ENCODE measurements around the gene PCDHA9.
"Not testable (repeated sequence)": the region's sequence is repeated elsewhere in the genome, so short reads cannot be mapped to it uniquely, and the experiment has no call there.

Gene PCDHA9, protein sequence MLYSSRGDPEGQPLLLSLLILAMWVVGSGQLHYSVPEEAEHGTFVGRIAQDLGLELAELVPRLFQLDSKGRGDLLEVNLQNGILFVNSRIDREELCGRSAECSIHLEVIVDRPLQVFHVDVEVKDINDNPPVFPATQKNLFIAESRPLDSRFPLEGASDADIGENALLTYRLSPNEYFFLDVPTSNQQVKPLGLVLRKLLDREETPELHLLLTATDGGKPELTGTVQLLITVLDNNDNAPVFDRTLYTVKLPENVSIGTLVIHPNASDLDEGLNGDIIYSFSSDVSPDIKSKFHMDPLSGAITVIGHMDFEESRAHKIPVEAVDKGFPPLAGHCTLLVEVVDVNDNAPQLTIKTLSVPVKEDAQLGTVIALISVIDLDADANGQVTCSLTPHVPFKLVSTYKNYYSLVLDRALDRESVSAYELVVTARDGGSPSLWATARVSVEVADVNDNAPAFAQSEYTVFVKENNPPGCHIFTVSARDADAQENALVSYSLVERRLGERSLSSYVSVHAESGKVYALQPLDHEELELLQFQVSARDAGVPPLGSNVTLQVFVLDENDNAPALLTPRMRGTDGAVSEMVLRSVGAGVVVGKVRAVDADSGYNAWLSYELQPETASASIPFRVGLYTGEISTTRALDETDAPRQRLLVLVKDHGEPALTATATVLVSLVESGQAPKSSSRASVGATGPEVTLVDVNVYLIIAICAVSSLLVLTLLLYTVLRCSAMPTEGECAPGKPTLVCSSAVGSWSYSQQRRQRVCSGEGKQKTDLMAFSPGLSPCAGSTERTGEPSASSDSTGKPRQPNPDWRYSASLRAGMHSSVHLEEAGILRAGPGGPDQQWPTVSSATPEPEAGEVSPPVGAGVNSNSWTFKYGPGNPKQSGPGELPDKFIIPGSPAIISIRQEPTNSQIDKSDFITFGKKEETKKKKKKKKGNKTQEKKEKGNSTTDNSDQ

DNA sequence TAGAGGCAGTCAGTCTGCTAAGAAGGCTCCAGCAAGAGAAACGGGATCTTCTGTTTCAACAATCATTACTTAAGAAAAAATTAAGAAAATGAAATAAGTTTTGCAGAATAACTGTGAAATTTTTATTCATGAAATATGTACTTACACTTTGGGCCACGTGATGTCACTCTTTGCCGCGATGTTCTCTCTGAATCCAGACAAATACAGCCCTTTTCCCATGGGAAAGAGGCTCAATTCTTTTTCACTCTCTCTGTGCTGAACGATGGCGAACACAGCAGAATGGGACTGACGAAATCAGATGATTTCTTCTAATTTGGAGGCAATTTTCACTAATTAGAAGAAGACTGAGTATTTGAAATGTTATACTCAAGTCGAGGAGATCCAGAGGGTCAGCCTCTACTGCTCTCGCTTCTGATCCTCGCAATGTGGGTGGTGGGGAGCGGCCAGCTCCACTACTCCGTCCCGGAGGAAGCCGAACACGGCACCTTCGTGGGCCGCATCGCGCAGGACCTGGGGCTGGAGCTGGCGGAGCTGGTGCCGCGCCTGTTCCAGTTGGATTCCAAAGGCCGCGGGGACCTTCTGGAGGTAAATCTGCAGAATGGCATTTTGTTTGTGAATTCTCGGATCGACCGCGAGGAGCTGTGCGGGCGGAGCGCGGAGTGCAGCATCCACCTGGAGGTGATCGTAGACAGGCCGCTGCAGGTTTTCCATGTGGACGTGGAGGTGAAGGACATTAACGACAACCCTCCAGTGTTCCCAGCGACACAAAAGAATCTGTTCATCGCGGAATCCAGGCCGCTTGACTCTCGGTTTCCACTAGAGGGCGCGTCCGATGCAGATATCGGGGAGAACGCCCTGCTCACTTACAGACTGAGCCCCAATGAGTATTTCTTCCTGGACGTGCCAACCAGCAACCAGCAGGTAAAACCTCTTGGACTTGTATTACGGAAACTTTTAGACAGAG is at the start of gene PCDHA9:
TSS of gene PCDHA9 (plus strand) at position 244 of the 964 bp plus-strand sequence. CDS start at position 358, 114 bp downstream.
- DNase-seq, result not testable (repeated sequence)

DNA sequence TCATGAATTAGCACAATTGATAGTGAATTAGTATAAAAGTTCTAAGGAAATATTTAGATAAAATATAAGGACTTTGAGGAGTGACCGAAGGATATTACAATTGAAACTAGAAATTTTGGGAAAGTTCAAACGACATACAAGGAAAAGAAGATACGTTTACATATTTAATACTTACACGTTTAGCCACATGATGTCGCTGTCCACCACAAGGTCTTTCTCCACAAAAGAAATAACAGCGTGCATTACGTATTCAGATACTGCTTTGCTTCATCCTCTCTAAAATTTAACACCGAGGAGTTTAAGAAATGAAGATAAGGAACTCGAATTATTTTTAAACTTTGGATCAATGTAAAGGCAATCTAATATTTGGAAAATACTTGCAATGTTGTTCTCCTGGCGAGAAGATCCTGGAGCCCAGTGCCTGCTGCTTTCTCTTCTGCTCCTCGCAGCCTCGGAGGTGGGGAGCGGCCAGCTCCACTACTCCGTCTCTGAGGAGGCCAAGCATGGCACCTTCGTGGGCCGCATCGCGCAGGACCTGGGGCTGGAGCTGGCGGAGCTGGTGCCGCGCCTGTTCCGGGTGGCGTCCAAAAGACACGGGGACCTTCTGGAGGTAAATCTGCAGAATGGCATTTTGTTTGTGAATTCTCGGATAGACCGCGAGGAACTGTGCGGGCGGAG is 47.2 kb upstream of the PCDHA9 start, which contains the start of gene PCDHA3:
TSS of gene PCDHA3 (plus strand) at position 242 of the 678 bp plus-strand sequence.
- peak; percentile 9 for DNase-seq

DNA sequence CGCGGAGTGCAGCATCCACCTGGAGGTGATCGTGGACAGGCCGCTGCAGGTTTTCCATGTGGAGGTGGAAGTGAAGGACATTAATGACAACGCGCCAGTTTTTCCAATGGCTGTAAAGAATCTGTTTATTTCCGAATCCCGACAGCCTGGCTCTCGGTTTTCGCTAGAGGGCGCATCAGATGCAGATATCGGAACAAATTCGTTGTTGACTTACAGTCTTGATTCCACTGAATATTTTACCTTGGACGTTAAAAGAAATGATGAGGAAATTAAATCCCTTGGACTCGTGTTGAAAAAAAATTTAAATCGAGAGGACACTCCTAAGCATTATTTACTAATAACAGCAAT is 46.7 kb upstream of the PCDHA9 start:
- DNase-seq, result no peak

DNA sequence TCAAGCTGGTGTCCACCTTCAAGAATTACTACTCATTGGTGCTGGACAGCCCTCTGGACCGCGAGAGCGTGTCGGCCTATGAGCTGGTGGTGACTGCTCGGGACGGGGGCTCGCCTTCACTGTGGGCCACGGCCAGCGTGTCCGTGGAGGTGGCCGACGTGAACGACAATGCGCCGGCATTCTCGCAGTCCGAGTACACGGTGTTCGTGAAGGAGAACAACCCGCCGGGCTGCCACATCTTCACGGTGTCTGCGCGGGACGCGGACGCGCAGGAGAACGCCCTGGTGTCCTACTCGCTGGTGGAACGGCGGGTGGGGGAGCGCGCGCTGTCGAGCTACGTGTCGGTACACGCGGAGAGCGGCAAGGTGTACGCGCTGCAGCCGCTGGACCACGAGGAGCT is 45.8 kb upstream of the PCDHA9 start:
- DNase-seq, result not testable (repeated sequence)

DNA sequence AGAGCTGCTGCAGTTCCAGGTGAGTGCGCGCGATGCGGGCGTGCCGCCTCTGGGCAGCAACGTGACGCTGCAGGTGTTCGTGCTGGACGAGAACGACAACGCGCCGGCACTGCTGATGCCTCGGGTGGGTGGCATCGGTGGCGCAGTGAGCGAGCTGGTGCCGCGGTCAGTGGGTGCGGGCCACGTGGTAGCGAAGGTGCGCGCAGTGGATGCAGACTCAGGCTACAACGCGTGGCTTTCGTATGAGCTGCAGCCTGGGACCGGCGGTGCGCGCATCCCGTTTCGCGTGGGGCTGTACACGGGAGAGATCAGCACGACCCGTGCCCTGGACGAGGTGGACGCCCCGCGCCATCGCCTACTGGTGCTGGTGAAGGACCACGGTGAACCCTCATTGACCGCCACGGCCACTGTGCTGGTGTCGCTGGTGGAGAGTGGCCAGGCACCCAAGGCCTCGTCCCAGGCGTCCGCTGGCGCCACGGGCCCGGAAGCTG is 45.4 kb upstream of the PCDHA9 start:
- DNase-seq, result no peak

DNA sequence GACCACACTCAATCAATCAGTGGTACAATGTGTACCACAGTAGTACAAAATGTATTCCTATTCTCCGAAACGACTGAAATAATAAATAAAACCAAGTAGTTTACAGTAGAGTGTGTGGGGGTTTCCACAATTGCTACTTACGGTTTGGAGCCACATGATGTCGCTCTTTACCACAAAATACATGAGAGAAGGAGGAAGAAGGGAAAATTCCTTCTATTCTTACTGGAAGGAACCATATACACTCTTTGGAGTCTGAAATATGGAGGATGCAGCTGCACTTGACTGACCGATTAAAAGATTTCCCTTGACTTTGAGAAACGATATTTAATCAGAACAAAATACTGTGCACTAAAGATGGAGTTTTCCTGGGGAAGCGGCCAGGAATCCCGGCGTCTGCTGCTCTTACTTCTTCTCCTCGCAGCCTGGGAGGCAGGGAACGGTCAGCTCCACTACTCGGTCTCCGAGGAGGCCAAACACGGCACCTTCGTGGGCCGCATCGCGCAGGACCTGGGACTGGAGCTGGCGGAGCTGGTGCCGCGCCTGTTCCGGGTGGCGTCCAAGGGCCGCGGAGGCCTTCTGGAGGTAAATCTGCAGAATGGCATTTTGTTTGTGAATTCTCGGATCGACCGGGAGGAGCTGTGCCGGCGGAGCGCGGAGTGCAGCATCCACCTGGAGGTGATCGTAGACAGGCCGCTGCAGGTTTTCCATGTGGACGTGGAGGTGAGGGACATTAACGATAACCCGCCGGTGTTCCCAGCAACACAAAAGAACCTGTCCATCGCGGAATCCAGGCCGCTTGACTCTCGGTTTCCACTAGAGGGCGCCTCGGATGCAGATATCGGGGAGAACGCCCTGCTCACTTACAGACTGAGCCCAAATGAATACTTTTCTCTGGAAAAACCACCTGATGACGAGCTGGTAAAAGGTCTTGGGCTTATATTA is 41.1 kb upstream of the PCDHA9 start, which contains the start of gene PCDHA4:
TSS of gene PCDHA4 (plus strand) at position 235 of the 942 bp plus-strand sequence.
- DNase-seq, result peak; percentile 22

DNA sequence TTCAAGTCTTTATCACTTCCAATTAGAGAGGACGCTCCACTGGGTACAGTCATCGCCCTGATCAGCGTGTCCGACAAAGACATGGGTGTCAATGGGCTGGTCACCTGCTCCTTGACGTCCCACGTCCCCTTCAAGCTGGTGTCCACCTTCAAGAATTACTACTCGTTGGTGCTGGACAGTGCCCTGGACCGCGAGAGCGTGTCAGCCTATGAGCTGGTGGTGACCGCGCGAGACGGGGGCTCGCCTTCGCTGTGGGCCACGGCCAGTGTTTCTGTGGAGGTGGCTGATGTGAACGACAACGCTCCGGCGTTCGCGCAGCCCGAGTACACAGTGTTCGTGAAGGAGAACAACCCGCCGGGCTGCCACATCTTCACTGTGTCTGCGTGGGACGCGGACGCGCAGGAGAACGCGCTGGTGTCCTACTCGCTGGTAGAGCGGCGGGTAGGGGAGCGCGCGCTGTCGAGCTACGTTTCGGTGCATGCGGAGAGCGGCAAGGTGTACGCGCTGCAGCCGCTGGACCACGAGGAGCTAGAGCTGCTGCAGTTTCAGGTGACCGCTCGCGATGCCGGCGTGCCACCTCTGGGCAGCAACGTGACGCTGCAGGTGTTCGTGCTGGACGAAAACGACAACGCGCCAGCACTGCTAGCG is 39.8 kb upstream of the PCDHA9 start:
- not testable (repeated sequence) for DNase-seq

DNA sequence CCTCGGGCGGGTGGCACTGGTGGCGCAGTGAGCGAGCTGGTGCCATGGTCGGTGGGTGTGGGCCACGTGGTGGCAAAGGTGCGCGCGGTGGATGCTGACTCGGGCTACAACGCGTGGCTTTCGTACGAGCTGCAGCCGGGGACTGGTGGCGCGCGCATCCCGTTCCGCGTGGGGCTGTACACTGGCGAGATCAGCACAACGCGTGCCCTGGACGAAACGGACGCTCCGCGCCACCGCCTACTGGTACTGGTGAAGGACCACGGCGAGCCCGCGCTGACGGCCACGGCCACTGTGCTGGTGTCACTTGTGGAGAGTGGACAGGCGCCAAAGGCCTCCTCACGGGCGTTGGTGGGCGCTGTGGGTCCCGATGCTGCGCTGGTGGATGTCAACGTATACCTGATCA is 39.3 kb upstream of the PCDHA9 start:
- no peak for DNase-seq

DNA sequence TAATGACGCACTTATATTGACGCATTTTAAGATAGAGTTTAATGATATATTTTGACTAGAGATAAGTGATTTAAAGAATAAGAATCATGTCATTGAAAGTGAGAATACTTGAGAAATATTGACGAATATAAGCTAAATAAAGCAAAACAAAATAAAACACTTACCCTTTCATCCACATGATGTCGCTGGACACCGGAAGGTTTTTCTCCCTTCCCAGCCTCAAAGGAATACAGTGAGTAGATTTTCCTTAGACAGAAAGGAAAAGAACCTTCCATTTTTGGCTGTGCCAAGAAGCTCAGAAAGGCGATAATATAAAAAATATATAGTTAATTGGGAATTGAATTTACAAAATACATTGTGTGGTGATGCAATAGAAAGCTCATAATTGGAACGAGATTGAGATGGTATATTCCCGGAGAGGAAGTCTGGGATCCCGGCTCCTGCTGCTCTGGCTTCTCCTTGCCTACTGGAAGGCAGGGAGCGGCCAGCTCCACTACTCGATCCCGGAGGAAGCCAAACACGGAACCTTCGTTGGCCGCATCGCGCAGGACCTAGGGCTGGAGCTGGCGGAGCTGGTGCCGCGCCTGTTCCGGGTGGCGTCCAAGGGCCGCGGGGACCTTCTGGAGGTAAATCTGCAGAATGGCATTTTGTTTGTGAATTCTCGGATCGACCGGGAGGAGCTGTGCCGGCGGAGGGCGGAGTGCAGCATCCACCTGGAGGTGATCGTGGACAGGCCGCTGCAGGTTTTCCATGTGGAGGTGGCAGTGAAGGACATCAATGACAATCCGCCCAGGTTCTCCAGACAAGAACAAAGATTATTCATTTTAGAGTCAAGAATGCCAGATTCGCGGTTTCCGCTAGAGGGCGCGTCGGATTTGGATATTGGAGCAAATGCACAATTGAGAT is 26.6 kb upstream of the PCDHA9 start, which contains the start of gene PCDHA5:
TSS of gene PCDHA5 (plus strand) at position 239 of the 906 bp plus-strand sequence.
- DNase-seq, result peak; percentile 39

DNA sequence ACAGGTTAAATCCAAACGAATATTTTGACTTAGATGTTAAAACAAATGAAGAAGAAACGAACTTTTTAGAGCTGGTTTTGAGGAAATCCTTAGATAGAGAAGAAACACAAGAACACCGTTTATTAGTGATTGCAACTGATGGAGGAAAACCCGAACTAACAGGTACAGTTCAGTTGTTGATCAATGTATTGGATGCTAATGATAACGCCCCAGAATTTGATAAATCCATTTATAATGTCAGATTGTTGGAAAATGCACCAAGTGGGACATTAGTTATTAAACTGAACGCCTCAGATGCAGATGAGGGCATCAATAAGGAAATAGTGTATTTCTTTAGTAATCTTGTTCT is 25.9 kb upstream of the PCDHA9 start:
- no peak for DNase-seq

DNA sequence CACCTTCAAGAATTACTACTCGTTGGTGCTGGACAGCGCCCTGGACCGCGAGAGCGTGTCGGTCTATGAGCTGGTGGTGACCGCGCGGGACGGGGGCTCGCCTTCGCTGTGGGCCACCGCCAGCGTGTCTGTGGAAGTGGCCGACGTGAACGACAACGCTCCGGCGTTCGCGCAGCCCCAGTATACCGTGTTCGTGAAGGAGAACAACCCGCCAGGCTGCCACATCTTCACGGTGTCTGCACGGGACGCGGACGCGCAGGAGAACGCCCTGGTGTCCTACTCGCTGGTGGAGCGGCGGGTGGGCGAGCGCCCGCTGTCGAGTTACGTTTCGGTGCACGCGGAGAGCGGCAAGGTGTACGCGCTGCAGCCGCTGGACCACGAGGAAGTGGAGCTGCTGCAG is 25.2 kb upstream of the PCDHA9 start:
- not testable (repeated sequence) for DNase-seq

DNA sequence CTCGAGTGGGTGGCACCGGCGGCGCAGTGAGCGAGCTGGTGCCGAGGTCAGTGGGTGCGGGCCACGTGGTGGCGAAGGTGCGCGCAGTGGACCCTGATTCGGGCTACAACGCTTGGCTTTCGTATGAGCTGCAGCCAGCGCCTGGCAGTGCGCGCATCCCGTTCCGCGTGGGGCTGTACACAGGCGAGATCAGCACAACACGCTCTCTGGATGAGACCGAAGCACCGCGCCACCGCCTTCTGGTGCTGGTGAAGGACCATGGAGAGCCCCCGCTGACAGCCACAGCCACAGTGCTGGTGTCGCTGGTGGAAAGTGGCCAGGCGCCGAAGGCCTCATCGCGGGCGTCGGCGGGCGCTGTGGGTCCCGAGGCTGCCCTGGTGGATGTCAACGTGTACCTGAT is 24.7 kb upstream of the PCDHA9 start:
- DNase-seq, result no peak

DNA sequence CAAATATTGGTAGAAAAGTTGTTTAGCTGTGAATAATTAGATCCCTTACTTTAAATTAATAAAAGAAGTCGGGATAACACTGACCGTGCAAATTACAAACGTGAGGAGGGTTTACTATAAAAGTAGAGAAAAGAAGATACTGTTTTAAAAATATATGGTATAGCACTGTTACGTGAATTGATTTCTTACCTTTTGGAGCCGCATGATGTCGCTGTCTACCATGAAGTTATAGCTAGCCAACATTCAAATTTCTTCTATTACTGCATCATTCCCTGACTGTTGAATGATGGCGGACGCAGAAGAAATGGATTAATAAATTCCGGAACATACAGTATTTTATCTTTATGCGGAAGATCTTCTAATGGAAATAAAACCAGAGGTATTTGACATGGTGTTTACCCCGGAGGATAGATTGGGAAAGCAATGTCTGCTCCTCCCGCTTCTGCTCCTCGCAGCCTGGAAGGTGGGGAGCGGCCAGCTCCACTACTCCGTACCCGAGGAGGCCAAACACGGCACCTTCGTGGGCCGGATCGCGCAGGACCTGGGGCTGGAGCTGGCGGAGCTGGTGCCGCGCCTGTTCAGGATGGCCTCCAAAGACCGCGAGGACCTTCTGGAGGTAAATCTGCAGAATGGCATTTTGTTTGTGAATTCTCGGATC is 20.3 kb upstream of the PCDHA9 start, which contains the start of gene PCDHA6:
TSS of gene PCDHA6 (plus strand) at position 257 of the 658 bp plus-strand sequence. CDS start at position 389, 132 bp downstream.
- DNase-seq, result no peak

DNA sequence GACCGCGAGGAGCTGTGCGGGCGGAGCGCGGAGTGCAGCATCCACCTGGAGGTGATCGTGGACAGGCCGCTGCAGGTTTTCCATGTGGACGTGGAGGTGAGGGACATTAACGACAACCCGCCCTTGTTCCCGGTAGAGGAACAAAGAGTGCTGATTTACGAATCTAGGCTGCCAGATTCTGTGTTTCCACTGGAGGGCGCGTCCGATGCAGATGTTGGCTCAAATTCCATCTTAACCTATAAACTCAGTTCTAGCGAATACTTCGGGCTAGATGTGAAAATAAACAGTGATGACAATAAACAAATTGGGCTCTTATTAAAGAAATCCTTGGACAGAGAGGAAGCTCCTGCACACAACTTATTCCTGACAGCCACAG is 19.8 kb upstream of the PCDHA9 start:
- no peak for DNase-seq

DNA sequence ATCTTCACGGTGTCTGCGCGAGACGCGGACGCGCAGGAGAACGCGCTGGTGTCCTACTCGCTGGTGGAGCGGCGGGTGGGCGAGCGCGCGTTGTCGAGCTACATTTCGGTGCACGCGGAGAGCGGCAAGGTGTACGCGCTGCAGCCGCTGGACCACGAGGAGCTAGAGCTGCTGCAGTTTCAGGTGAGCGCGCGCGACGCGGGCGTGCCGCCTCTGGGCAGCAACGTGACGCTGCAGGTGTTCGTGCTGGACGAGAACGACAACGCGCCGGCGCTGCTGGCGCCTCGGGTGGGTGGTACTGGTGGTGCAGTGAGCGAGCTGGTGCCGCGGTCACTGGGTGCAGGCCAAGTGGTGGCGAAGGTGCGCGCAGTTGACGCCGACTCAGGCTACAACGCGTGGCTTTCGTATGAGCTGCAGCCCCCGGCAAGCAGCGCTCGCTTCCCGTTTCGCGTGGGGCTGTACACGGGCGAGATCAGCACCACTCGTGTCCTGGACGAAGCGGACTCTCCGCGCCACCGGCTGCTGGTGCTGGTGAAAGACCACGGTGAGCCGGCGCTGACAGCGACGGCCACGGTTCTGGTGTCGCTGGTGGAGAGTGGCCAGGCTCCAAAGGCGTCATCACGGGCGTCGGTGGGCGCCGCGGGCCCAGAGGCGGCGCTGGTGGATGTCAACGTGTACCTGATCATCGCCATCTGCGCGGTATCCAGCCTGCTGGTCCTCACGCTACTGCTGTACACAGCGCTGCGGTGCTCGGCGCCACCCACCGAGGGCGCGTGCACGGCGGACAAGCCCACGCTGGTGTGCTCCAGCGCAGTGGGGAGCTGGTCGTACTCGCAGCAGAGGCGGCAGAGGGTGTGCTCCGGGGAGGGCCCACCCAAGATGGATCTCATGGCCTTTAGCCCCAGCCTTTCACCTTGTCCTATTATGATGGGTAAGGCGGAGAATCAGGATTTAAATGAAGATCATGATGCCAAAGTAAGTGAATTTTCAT is 18.4 kb upstream of the PCDHA9 start:
- not testable (repeated sequence) for DNase-seq

DNA sequence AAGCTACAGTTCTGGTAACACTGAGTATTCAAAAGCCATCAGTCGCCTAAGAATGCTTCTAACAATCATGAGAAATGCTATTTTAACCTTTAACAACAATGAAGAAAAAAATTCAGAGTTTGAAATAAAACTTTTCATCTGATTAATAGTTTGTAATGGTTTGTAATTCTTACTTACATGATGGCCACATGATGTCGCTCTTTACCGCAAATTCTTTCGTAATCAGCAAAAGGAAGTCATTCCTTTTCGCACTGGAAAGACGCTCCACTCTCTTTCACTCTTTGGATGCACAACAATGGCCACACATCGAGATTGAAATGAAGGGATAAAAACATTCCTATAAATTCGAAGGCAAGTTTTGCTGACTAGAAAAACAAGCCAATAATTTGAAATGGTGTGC is 14.2 kb upstream of the PCDHA9 start, which contains the start of gene PCDHA7:
TSS of gene PCDHA7 (plus strand) at position 277 of the 400 bp plus-strand sequence. CDS start at position 392, 115 bp downstream.
- DNase-seq, result no peak

Measured in hematopoietic multipotent progenitor cell treated with erythropoietin and hydrocortisone succinate and interleukin-3 and kit ligand, for 8 days (in vitro differentiated cells).